GM21515 (cell line): Measurements from ENCODE around the gene ZCCHC17.
A peak's percentile ranks its signal among the peaks of the same experiment; 100 is the strongest.

Experiments
- ATAC-seq: cut with Tn5 transposase; IDR thresholded peaks from one replicate; pipeline ENCODE4 v1.9.1; 2021; ENCODE audit not compliant: unreplicated experiment

Gene ZCCHC17

GRCh38 chr1:31389616-31390015, 92.8 kb downstream of the ZCCHC17 start:
- ATAC-seq: no peak

DNA sequence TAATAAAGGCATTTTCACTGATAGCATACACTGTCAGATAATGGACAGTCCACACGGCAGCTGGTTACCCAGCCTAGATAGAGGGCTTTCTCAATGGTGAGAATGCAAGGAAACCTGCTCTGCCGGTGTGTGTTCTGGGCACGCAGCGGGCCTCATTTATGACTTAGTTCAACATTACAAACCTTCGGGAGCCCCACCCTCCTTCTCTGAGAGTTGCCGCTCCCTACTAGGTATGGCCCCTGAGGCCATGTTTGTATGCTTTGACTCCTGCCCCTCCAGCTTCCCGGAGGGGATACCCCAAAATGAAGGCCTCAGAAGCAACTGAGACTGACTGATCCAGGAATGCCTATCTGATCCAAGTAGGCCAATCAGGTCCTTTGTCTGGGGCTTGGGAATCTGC, 93.2 kb downstream of the ZCCHC17 start:
- ATAC-seq: no peak

GRCh38 chr1:31393463-31393862, 96.6 kb downstream of the ZCCHC17 start:
- ATAC-seq: no peak

DNA sequence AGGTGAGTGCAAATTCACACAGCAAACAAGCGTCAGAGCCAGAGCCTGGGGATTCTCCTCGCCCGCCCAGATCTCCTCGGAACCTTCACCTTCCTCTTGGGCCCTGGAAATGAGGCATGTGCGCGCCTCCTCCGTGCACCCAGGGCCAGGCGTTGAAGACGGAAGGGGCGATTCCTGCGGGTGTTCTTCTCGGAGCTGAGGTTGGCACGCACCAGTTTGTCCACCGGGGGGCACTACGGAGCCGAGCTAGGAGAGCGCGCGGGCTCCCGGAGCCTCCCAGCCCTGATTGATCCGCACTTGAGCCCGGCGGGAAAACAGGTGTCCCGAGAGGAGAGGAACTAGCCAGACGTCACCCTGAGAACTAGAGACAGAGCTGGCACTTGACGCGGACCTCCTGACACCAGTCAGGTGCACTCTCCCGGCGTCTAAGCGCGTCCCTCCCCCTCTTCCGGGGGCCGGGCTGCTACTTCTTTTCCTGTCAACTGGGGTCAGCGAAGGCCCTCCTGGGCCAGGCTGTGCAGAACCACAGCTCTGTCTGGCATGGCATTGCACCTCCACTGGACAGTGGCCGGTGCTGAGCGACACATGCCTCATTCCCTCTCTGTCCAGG, 97.9 kb downstream of the ZCCHC17 start:
- peak; percentile 61 for ATAC-seq

GRCh38 chr1:31396633-31397351, 100.0 kb downstream of the ZCCHC17 start:
- no peak for ATAC-seq

DNA sequence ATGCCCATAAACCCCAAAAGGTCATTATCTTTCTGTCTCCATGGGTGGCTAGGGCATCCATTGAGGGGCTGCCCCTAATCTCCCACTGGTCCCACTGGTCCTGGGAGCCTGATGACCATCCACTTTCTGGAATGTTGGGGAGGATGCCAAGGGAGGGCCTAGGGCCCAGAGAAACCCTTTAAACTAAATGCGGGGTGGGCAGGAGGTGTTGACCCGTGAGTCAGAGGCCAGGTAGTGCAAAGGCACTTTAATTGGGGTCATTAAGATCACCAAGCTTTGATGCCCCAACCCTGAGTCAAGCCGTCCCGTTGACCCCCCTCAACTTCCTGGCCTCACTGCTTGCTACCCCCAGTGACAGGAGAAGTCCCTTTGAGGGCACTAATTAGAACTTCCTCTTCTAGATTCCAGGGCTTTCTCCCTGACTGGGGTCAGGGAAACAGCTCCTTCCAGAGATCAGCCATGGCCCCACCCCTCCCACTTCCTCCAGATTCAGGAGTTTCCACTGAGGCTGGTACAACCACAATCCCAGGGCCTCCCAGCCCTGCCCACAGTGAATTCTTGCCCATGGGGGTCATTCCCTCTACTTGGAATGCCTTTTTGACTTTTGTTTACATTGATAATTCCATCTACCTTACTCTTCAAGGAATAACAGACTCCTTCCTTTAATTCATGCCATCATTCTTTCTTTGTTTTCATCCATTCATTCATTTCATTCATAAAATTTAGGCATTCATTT, 100.7 kb downstream of the ZCCHC17 start:
- ATAC-seq: no peak

- no peak for ATAC-seq
These were observed 101.4 kb downstream of the ZCCHC17 start for GRCh38 chr1:31398246-31398645.

DNA sequence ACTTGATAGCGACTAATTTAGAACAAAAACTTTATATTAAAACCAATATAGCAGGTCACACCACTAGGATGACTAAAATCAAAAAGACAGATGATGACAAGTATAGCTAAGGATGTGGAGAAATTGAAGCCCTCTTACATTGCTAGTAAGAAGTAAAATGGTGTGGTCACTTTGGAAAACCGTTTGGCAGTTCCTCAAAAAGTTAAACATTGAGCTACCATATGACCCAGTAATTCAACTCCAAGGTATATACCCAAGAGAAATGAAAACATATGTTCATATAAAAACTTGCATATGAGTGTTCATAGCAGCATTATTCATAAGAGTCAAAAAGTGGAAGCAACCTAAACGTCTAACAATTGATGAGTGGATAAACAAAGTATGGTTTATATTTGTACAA, 103.1 kb downstream of the ZCCHC17 start:
- ATAC-seq: no peak

DNA sequence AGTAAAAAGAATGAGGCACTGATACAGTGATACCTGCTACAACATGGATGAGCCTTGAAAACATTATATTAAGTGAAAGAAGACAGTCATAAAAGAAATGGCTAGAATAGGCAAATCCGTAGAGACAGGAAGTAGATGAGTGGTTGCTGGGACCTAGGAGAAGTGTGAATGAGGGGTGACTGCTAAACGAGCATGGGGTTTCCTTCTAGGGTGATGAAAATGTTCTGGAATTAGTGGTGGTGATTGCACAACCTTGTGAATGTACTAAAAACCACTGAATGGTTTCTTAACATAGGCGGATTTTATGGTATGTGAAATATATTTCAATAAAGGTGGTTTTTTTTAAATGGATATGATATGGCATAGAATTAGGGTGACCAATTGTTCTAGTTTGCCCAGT, 103.6 kb downstream of the ZCCHC17 start:
- no peak for ATAC-seq

- ATAC-seq: no peak
These were observed 104.4 kb downstream of the ZCCHC17 start for GRCh38 chr1:31401241-31401640.

GRCh38 chr1:31405578-31406245, 108.9 kb downstream of the ZCCHC17 start:
- ATAC-seq: no peak

- ATAC-seq: no peak
These were observed 110.3 kb downstream of the ZCCHC17 start for GRCh38 chr1:31407029-31407626.

DNA sequence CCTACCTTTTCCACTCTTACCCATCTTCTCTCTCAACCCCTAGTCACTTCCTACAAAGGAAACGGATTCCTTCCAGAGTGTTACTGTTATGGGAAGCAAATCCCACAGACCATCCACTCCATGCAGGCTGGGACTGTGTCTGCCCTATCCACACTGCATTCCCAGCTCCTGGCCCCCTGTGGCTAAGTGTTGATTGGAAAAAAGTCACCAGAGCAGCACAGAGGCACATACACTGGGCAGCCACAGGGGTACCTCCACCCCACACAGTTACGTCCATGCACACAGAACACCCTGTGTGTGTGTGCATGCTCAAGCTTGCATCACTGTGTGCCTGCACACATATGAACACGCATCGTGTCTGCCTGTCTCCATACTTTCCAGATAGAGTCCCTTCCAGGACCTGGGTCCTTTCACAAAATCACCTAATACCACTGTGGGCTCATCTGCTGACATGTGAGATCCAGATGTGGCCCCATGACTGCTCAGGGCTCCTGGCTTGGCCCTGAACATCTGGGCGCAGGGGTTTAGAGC, 112.0 kb downstream of the ZCCHC17 start:
- ATAC-seq: no peak

GRCh38 chr1:31409946-31410858, 113.4 kb downstream of the ZCCHC17 start:
- no peak for ATAC-seq

DNA sequence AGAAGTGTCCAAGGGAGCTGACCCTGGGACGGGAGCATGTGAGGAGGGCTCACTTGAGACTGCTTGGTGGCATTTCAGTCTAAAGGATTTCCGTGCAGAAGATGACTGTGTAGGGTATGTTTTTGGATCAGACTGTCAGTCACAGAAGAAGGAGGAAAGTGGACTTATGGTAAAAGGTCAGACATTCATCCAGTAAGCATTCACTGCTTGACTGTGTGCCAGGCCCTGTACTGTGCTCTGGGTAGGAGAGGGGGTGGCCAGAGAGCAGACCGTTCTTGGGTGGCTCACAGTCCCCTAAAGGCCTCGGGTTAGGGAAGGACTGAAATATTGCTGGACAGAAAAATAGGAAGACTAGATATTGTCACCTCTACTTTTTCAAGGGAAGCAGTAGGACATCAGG, 114.0 kb downstream of the ZCCHC17 start:
- ATAC-seq: no peak

DNA sequence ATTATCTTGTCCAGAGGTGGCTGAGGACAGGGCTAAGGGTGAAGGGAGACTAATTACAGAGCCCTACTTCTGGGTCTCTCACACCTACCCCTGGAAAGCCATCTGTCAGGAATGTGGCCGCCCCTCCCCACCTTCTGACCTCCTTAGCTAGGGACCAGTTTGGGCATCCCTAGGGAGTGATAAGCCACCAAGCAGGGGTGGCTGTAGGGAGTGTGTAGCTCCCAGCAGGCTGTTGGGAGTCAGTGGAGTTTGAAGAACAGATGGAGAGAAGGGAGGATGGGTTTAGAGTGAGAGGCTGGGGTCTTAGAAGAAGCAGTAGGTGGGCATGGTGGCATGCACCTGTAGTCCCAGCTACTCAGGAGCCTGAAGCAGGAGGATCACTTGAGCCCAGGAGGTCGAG, 115.4 kb downstream of the ZCCHC17 start:
- ATAC-seq: no peak

DNA sequence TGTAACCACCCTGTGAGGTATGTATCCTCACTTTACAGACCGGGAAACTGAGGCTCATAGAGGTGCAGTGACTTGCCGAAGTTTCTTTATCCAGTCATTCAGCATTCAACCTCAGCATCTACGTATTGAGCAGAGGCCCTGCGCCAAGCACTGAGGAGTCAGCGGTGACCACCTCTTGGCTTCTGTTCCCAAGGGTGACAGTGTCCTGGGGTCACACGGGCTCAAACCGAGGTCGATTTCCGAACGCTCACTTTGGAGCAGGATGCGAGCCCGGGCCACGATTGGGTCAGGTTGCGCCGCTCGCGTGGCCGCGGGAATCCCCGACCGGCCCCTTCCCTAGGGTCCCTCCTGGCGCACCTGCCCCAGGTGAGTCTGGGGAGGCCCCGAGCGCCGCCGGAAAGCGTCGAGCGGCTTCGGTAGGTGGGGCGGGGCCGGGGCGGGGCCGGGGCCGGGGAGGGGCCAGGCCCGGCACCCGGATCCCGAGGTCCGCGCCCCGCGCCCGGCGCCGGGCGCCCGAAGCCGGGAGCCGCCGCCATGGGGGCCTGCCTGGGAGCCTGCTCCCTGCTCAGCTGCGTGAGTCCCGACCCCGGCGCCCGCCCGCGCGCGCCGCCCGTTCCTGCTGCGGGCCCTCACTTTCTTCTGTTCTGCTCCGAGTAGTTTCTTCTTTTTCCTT, 116.0 kb downstream of the ZCCHC17 start, which contains the start of gene SERINC2:
Gene SERINC2 (plus strand): TSS at position 482 of the 673 bp plus-strand sequence. CDS start 53 bp downstream, at position 535.
- no peak for ATAC-seq

- no peak for ATAC-seq
These were observed 116.7 kb downstream of the ZCCHC17 start for GRCh38 chr1:31413405-31414001.
